IMR-90 (cell line): ENCODE data around the gene RANBP10. TPM values are rescaled to one million over a fixed set of nuclear protein-coding genes. Genes with fewer than 3 reads are reported as not detected.

Experiments
- ATAC-seq: fragments of 200-7000 bp; cut with Tn5 transposase; 2 replicates; pipeline ENCODE4 v1.9.1; 2020; ENCODE audit warnings: low read depth, mild to moderate bottlenecking, moderate library complexity
- BruUV-seq: library from RNA; stranded (reverse); fragments of 400-500 nt; replicated peaks from 2 replicates; lab custom pipeline; 2021; lab: Mats Ljungman, UMichigan
- CTCF ChIA-PET: fragments of 300-600 bp; formaldehyde crosslinking; extraction: SDS; loops from one replicate; lab custom pipeline; 2021; ENCODE audit warnings: antibody characterized with exemption; lab: Yijun Ruan, JAX
- POLR2A ChIA-PET: fragments of 300-600 bp; sonication (Branson Sonifier 250); formaldehyde crosslinking; loops from one replicate; lab custom pipeline; 2022; ENCODE audit warnings: antibody characterized with exemption; ENCODE audit not compliant: unreplicated experiment; lab: Charles Lee
- DNase-seq: peaks from one replicate; pipeline ENCODE4 v3.0.0; 2013
- H2AFZ ChIP-seq: replicated peaks from 2 replicates; pipeline ENCODE3; 2013; ENCODE audit warnings: low read length, mild to moderate bottlenecking; ENCODE audit not compliant: poor library complexity
- H2AK5ac ChIP-seq: 2 replicates; pipeline ENCODE4 v1.6.1; 2013; ENCODE audit warnings: low read depth, low read length, inconsistent platforms
- H2AK9ac ChIP-seq: replicated peaks from 2 replicates; pipeline ENCODE3; 2013; ENCODE audit warnings: mild to moderate bottlenecking, low read depth, low read length, moderate library complexity; ENCODE audit not compliant: poor library complexity
- H2BK120ac ChIP-seq: 2 replicates; pipeline ENCODE4 v1.6.1; 2013; ENCODE audit warnings: low read depth, low read length, inconsistent platforms
- H2BK15ac ChIP-seq: 3 replicates; pipeline ENCODE4 v1.6.1; 2013; ENCODE audit warnings: low read depth, low read length, inconsistent platforms
- H2BK20ac ChIP-seq: 2 replicates; pipeline ENCODE4 v1.6.1; 2013; ENCODE audit warnings: low read depth, mild to moderate bottlenecking, inconsistent platforms, low read length, moderate library complexity
- H2BK5ac ChIP-seq: 2 replicates; pipeline ENCODE4 v1.6.1; 2013; ENCODE audit warnings: mild to moderate bottlenecking, low read depth, low read length, inconsistent platforms; ENCODE audit not compliant: poor library complexity, severe bottlenecking
- H3K14ac ChIP-seq: replicated peaks from 2 replicates; pipeline ENCODE4 v1.6.1; 2013; ENCODE audit warnings: low read depth, low read length, inconsistent platforms
- H3K18ac ChIP-seq: 2 replicates; pipeline ENCODE4 v1.6.1; 2013; ENCODE audit warnings: low read depth, low read length, control low read depth
- H3K23ac ChIP-seq: 2 replicates; pipeline ENCODE4 v1.6.1; 2013; ENCODE audit warnings: low read depth, low read length, inconsistent platforms
- H3K27ac ChIP-seq: 2 replicates; pipeline ENCODE4 v1.5.1; 2013; ENCODE audit warnings: mild to moderate bottlenecking, control low read depth, low read length; ENCODE audit not compliant: insufficient read depth
- H3K27me3 ChIP-seq: 2 replicates; pipeline ENCODE4 v1.6.1; 2013; ENCODE audit warnings: low read length; ENCODE audit not compliant: control insufficient read depth, insufficient read depth
- H3K36me3 ChIP-seq: 2 replicates; pipeline ENCODE4 v1.6.1; 2013; ENCODE audit warnings: low read length, mixed read lengths; ENCODE audit not compliant: control insufficient read depth, insufficient read depth
- H3K4ac ChIP-seq: 2 replicates; pipeline ENCODE4 v1.6.1; 2013; ENCODE audit warnings: low read depth, low read length, inconsistent platforms
- H3K4me1 ChIP-seq: 2 replicates; pipeline ENCODE4 v1.6.1; 2013; ENCODE audit warnings: low read length, mixed read lengths; ENCODE audit not compliant: control insufficient read depth, insufficient read depth
- H3K4me2 ChIP-seq: 2 replicates; pipeline ENCODE4 v1.6.1; 2013; ENCODE audit warnings: low read depth, mild to moderate bottlenecking, control low read depth, low read length, moderate library complexity
- H3K4me3 ChIP-seq: 2 replicates; pipeline ENCODE4 v1.5.1; 2013; ENCODE audit warnings: low read depth, mild to moderate bottlenecking, control low read depth, low read length, moderate library complexity; ENCODE audit not compliant: insufficient read depth
- H3K56ac ChIP-seq: 2 replicates; pipeline ENCODE4 v1.6.1; 2013; ENCODE audit warnings: low read length, inconsistent platforms; ENCODE audit not compliant: insufficient read depth; ENCODE audit errors: extremely low read depth
- H3K79me1 ChIP-seq, 2 experiments: 2 replicates each; pipeline ENCODE4 v1.6.1; 2013; ENCODE audit warnings: low read length in 2 of 2, inconsistent platforms in 1 of 2, low read depth in 1 of 2
- H3K9ac ChIP-seq: 2 replicates; pipeline ENCODE4 v1.6.1; 2013; ENCODE audit warnings: low read depth, low read length, control low read depth
- H3K9me1 ChIP-seq: 2 replicates; pipeline ENCODE4 v1.6.1; 2013; ENCODE audit warnings: low read length, inconsistent platforms; ENCODE audit not compliant: insufficient read depth
- H3K9me3 ChIP-seq: 2 replicates; pipeline ENCODE4 v1.6.1; 2013; ENCODE audit warnings: low read length; ENCODE audit not compliant: control insufficient read depth, insufficient read depth
- H4K20me1 ChIP-seq: 2 replicates; pipeline ENCODE4 v1.6.1; 2013; ENCODE audit warnings: low read length, inconsistent platforms; ENCODE audit not compliant: insufficient read depth
- H4K5ac ChIP-seq: 2 replicates; pipeline ENCODE4 v1.6.1; 2013; ENCODE audit warnings: mild to moderate bottlenecking, low read depth, low read length, control low read depth
- H4K8ac ChIP-seq, 2 experiments: 2 replicates each; pipeline ENCODE4 v1.6.1; 2013; ENCODE audit warnings: low read depth in 2 of 2, low read length in 2 of 2, control low read depth in 1 of 2, inconsistent platforms in 1 of 2
- H4K91ac ChIP-seq: 2 replicates; pipeline ENCODE4 v1.6.1; 2013; ENCODE audit warnings: low read depth, low read length, inconsistent platforms; ENCODE audit not compliant: insufficient read depth
- CHD1 ChIP-seq: IDR thresholded peaks from 2 replicates; pipeline ENCODE4 v1.6.1; 2012; ENCODE audit warnings: low read depth, low read length, improper control_type of control experiment
- ELK1 ChIP-seq: fragments of 150-350 bp; IDR thresholded peaks from 2 replicates; pipeline ENCODE4 v1.6.1; 2016; ENCODE audit warnings: low read depth, mild to moderate bottlenecking, low read length, moderate library complexity, borderline replicate concordance
- WGBS, 2 experiments: methylation state at CpG; one replicate each; pipeline versions ENCODE4 v1.1.5 to v1.1.7; 2013; ENCODE audit warnings: missing lambda C conversion rate in 2 of 2; ENCODE audit not compliant: insufficient read length in 1 of 2; ENCODE audit errors: extremely low coverage in 2 of 2; 5-methylcytosine and 5-hydroxymethylcytosine counted together
- dilution Hi-C: fragments of 300-500 bp; cut with HindIII; formaldehyde crosslinking; loops from one replicate; pipeline ENCODE4 v1.14.3; 2018; ENCODE audit warnings: low sequenced_read_pairs; ENCODE audit not compliant: unreplicated experiment
- in situ Hi-C: fragments of 300-500 bp; cut with MboI; formaldehyde crosslinking; loops from 3 replicates; pipeline ENCODE4 v1.14.3; 2019; ENCODE audit warnings: low sequenced_read_pairs, inconsistent platforms, mixed read lengths
- intact Hi-C: fragments of 100-400 bp; cut with micrococcal nuclease; formaldehyde crosslinking; loops from 2 replicates; pipeline ENCODE4 v1.10.0; 2022
- polyA plus RNA-seq, 3 experiments: library from polyadenylated mRNA; depleted of rRNA; stranded (reverse); fragments of >200 nt; gene quantifications; 2 replicates each; pipeline ENCODE4 v1.2.3, GENCODE V29; 2012; ENCODE audit warnings: low replicate concordance in 1 of 3
- total RNA-seq: library from RNA; depleted of rRNA; stranded (reverse); fragments of >200 nt; gene quantifications from 2 replicates; pipeline ENCODE4 v1.2.3, GENCODE V29; 2012

The RANBP10 gene
- total and polyA plus RNA-seq, 2 of the 4 experiments (the other 2 are of a cell fraction): 2.7 to 12.1 TPM

GRCh38 chr16:67811899-67812298 lies 5.5 kb upstream of the RANBP10 start:
- 0 out of 2 replicates have a peak, but pooled peaks cover 2% of the 10 kb centered on the region for H3K27me3 ChIP-seq
- BruUV-seq: no TSS peak
- 0 out of 4 replicates have a peak, but pooled peaks cover 0 to 5% of the 10 kb centered on the region in 2 experiments for H3K79me1 ChIP-seq
- no peak overlapping the region for H2BK120ac ChIP-seq
- H3K4me2 ChIP-seq: no peak overlapping the region
- H3K27ac ChIP-seq: no peak overlapping the region
- H3K14ac ChIP-seq: no peak overlapping the region
- H2AK5ac ChIP-seq: no peak overlapping the region
- H3K9me3 ChIP-seq: no peaks in the 10 kb centered on the region
- POLR2A ChIA-PET: no interaction called here
- no peak overlapping the region for H3K4me3 ChIP-seq
- H4K91ac ChIP-seq: no peak overlapping the region
- in situ Hi-C loops: loop anchor here (5.0 kb wide), 1 partner anchor 115 kb away; no protein-coding TSS in a partner anchor
- H2BK20ac ChIP-seq: no peak overlapping the region
- H3K9ac ChIP-seq: no peak overlapping the region
- no peak overlapping the region for H4K5ac ChIP-seq
- intact Hi-C loops: no loop called here
- H2BK15ac ChIP-seq: no peak overlapping the region
- TF ChIP-seq CHD1: no peak
- TF ChIP-seq ELK1: no peak
- no peak overlapping the region for H4K8ac ChIP-seq
- H3K9me1 ChIP-seq: no peaks in the 10 kb centered on the region
- 88% methylated on average over 1 of the region's 1 CpG; no CpG with 5 or more reads in 1 of the 2 experiments for WGBS, 2 experiments
- no peak overlapping the region for H2AK9ac ChIP-seq
- no peak overlapping the region for H3K56ac ChIP-seq
- no peaks in the 10 kb centered on the region for H3K36me3 ChIP-seq
- CTCF ChIA-PET: no interaction called here
- dilution Hi-C loops: no loop called here
- no peaks in the 10 kb centered on the region for H4K20me1 ChIP-seq
- no peak overlapping the region for H2BK5ac ChIP-seq
- no peak overlapping the region for H3K18ac ChIP-seq
- DNase-seq (no peak), ATAC-seq (no peak)
- no peak overlapping the region for H3K4ac ChIP-seq
- 0 out of 2 replicates have a peak overlapping the region, but pooled peaks have one; percentile 38 for H3K23ac ChIP-seq
- H3K4me1 ChIP-seq: no peaks in the 10 kb centered on the region
- H2AFZ ChIP-seq: no peak overlapping the region
